HG03039 (cell line): ENCODE measurements around the gene SORBS2.

Experiments used
- ATAC-seq: cut with Tn5 transposase; IDR thresholded peaks from one replicate; pipeline ENCODE4 v1.9.1; 2021; ENCODE audit warnings: mild to moderate bottlenecking, moderate library complexity; ENCODE audit not compliant: unreplicated experiment

Gene SORBS2

GRCh38 chr4:185835336-185835735 lies 23.3 kb upstream of the SORBS2 start:
- ATAC-seq: no peak

GRCh38 chr4:185834778-185835177 lies 22.8 kb upstream of the SORBS2 start:
- ATAC-seq: no peak

DNA sequence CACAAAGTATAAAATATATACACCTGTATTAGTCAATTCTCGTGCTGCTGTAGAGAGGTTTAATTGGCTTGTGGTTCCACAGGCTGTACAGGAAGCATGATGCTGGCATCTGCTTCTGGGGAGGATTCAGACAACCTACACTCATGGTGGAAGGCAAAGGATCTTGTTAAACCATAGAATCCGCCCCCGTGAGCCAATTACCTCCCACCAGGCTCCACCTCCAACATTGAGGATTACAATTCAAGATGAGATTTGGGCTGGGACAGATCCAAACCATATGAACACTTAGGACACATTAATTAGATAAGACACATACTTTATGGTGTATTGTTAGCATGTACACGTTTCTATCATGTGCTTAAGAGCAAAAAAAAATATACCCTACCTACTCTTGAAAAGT lies 22.1 kb upstream of the SORBS2 start:
- ATAC-seq: no peak

DNA sequence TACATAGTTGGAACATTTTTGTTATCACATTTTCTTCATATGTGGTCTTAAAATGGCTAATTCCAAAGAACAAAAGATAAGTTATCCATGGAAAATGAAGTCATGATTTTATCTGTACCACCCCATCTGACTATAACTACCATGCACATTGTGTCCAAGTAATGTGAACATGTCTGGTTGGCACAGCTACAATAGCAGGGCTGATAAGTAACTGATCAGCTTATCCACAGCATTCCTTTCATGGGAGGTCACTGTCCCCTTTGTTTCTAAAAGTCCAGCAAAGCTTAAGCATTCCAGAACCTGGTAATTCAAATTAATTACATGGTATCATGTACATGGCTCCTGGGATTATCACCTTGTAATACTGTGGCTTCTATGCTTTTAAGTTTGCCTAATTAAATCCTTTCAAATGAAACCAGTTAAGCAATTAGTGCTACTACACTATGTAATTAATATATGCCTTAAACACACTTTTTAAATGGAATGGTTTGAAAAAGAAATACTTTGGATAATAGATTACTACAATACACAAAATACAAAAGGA lies 21.1 kb upstream of the SORBS2 start:
- no peak for ATAC-seq

DNA sequence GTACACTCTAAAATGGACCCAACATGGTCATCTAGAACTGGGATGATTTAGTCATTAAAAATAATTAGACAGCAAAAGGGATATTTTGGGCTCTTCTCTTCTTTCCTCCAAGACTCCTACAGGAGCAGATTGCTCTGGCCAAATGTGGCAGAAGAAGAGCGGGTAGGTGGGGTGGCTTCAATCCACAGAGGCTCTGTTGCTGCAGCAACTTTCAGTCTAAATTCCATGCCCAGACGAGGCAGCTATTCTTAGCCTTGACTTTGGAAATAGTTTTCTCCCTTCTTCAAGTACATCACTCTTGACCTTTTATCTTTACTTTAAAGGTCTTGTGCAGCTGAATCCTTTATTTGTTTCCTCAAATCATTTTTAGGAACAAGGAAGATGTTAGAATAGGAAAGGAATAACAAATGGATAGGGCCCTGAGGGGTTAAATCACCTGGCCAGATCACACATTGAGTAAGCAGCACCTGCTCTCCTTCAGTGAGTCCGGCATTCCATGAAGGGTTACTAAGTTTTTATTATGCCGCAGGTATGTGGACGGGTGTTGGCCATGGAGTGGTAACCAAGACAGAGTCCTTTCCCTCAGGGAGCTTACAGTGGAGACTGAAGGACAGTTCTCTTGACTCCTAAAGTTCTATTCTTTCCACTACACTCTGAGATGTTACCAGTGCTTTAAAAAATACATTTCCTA lies 19.3 kb upstream of the SORBS2 start:
- no peak for ATAC-seq

GRCh38 chr4:185830263-185830994 lies 18.4 kb upstream of the SORBS2 start:
- no peak for ATAC-seq

DNA sequence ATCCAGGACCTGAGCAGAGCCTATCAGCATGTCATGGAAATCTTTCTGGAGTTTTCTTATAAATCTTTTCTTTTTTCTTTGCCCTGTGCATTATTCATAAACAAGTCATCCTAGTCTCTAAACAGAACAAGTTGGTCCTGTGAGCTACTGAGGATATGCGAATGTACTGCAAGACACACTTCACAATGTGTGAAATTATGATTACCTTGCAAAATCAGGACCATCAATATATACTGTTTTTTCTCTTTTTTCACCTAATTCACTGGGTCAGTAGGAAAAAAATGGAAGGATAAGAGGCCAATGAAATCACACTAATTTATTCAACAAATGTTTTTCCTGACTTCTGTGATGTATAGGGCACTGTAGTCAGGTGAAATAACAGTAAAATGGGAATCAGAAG lies 14.4 kb upstream of the SORBS2 start:
- ATAC-seq: no peak

- ATAC-seq: no peak
Measured at GRCh38 chr4:185825737-185826136, 13.7 kb upstream of the SORBS2 start.

- ATAC-seq: no peak
Measured at GRCh38 chr4:185822791-185823190, 10.8 kb upstream of the SORBS2 start.

GRCh38 chr4:185821029-185821419 lies 9.0 kb upstream of the SORBS2 start:
- ATAC-seq: no peak

GRCh38 chr4:185820146-185821028 lies 8.4 kb upstream of the SORBS2 start:
- ATAC-seq: no peak

GRCh38 chr4:185819144-185819543 lies 7.2 kb upstream of the SORBS2 start:
- ATAC-seq: no peak

GRCh38 chr4:185817403-185817818 lies 5.4 kb upstream of the SORBS2 start:
- ATAC-seq: no peak

DNA sequence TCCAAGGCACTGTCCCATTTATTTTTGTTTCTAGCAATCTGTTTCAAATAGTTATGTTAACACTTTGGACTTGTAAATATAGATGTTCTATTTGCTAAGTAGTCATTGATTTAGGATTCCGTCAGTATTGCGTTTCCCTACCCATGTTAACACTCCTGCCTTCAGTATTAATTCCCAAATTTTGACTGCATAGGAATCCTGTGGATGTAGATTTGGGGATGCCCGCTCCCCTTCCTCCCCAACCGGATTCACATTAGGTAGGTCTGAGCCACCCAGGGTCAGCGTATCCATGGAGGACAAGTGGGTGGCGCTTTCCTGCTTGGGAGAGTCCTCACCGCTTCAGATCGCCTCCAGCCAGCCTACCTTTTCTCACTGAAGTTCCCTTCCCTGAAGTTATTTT lies 1.1 kb upstream of the SORBS2 start:
- no peak for ATAC-seq

GRCh38 chr4:185810746-185811508 lies 1.1 kb downstream of the SORBS2 start:
- ATAC-seq: no peak

- ATAC-seq: no peak
Measured at GRCh38 chr4:185809533-185810071, 2.4 kb downstream of the SORBS2 start.

GRCh38 chr4:185809121-185809520 lies 2.9 kb downstream of the SORBS2 start:
- no peak for ATAC-seq

- ATAC-seq: no peak
Measured at GRCh38 chr4:185805979-185806378, 6.0 kb downstream of the SORBS2 start.

DNA sequence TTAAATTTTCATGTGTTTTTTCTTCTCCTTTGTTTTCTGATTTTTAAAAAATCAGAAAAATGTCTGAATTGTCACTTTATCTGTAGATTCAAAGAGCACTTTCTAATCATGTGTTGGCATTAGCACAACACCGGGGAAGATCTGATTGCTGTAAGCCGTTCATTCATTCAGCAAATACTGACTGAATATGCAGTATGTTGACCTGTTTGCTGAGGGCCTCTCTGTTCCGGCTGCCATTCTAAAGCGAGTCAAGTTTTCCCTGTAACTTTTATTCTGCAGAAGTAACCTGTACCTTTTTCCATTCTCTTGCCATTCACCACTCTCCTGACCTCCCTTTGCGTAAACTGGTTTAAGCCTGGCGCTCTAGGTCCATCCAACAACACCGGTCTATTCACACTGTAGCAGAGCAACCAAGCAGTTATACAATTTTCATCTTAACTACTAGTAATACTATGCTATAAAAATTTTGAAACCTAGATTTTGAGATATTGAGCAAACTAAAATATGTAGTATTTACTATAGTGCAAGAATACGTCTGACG lies 6.7 kb downstream of the SORBS2 start:
- ATAC-seq: no peak

- no peak for ATAC-seq
Measured at GRCh38 chr4:185803022-185803421, 9.0 kb downstream of the SORBS2 start.
